DMS153 treated with DMSO at 0.1 percent for 48 hours (cell line): ENCODE results near the gene ADCK2.
"Not testable (repeated sequence)": the region's sequence is repeated elsewhere in the genome, so short reads cannot be mapped to it uniquely, and the experiment has no call there.

Source experiments
- DNase-seq: peaks from one replicate; lab custom pipeline; 2025; ENCODE audit not compliant: unreplicated experiment; lab: John Stamatoyannopoulos, UW

ADCK2 gene

GRCh38 chr7:140734096-140734495 is 61.4 kb downstream of the ADCK2 start:
- no peak for DNase-seq

- DNase-seq = no peak
These were observed 62.0 kb downstream of the ADCK2 start for GRCh38 chr7:140734729-140735128.

DNA sequence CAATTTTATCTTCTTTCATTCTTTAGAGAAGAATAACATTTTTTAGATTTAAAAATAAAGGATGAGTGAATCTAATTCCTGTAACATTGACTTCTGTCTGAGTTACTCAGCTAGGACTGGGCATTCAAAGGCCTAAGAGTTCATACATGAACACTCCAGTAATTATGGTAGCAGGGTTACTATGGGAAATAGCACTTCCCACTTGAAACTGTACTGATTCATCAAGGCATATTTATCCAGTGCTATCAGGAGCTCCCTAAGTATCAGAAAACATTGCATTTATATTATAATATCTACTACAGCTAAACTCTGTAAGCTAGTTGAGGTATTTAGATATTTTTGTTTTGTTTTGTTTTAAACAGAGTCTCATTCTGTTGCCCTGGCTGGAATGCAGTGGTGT is 65.5 kb downstream of the ADCK2 start:
- DNase-seq = no peak

DNA sequence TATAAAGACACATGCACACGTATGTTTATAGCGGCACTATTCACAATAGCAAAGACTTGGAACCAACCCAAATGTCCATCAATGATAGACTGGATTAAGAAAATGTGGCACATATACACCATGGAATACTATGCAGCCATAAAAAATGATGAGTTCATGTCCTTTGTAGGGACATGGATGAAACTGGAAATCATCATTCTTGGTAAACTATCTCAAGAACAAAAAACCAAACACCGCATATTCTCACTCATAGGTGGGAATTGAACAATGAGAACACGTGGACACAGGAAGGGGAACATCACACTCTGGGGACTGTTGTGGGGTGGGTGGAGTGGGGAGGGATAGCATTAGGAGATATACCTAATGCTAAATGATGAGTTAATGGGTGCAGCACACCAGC is 70.5 kb downstream of the ADCK2 start:
- not testable (repeated sequence) for DNase-seq

DNA sequence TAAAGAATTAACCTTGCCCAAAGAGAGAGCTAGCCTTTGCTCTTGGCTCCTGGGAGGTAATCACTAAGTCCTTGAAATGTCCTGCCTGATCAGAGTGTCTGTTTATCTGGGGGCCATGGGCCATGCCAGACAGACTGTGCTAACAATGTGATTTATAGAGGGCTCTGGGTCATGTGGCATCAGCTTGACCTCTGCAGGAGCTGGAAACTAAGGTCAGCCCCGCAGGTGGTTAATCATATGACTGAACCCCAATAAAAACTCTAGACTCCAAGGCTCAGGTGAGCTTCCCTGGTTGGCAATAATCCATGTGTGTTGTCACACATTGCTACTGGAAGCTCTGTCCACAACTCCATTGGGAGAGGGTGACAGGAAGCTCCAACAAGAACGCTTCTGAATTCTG is 71.3 kb downstream of the ADCK2 start:
- DNase-seq = no peak
